Measurements from ENCODE around the gene COMTD1.
"Not testable (repeated sequence)": the region's sequence is repeated elsewhere in the genome, so short reads cannot be mapped to it uniquely, and the experiment has no call there.

COMTD1 gene

DNA sequence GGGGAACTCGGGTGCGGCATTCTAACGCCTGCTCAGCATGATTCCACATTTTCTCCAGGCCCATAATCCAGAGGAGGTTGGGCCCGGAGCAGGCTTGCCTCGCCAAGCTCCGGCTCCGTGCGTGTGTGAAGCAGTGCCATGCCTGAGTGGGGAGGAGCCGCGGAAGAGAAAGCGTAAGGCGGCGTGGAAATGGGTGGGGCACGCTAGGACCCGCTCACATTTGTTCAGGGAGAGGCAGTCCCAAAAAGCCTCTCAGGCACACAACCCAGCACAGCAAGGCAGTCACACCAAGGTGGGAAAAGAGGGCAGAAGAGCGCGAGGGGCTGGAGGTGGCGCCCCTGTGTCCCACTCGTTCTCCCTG lies 25.9 kb downstream of the COMTD1 start:
- TF ChIP-seq CTCF (IDR thresholded peaks at IDR 0.05; ENCODE audit: low read depth, low read length, missing control alignments): no peak
- DNase-seq (ENCODE audit: extremely low read depth, low read depth): peak; percentile 42
- H3K4me3 ChIP-seq (replicated peaks; ENCODE audit: low read depth, low read length): peak overlapping the region; percentile 76

GRCh38 chr10:75209086-75209920 lies 26.5 kb downstream of the COMTD1 start:
- peak overlapping the region; percentile 76 for H3K4me3 ChIP-seq (replicated peaks; ENCODE audit: low read depth, low read length)
- TF ChIP-seq CTCF (IDR thresholded peaks at IDR 0.05; ENCODE audit: low read depth, low read length, missing control alignments): no peak
- no peak for DNase-seq (ENCODE audit: extremely low read depth, low read depth)

DNA sequence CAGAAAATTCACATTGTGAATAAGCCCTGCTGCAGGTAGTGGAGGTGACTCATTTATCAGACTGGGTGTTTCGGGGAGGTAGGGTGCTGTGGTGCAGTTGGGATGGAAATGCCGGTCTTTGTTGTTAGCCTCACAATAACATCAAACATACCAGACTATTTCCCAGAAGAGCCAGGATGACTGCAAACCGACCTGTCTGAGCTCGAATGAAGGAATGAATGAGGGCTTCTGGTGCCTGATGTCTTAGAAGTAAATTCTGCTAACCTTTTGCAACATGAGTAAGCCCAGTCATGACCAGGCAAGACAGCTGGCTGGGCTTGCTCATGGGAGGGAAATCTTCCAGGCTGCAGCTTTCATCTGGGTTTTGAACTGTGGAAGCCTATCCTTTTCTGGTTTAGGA lies 27.6 kb downstream of the COMTD1 start:
- no peak for TF ChIP-seq CTCF (IDR thresholded peaks at IDR 0.05; ENCODE audit: low read depth, low read length, missing control alignments)
- DNase-seq (ENCODE audit: extremely low read depth, low read depth): no peak
- H3K4me3 ChIP-seq (replicated peaks; ENCODE audit: low read depth, low read length): no peak overlapping the region

GRCh38 chr10:75207857-75208144 lies 28.0 kb downstream of the COMTD1 start:
- no peak for DNase-seq (ENCODE audit: extremely low read depth, low read depth)
- no peak for TF ChIP-seq CTCF (IDR thresholded peaks at IDR 0.05; ENCODE audit: low read depth, low read length, missing control alignments)
- no peak overlapping the region for H3K4me3 ChIP-seq (replicated peaks; ENCODE audit: low read depth, low read length)

- H3K4me3 ChIP-seq (replicated peaks; ENCODE audit: low read depth, low read length): no peak overlapping the region
- DNase-seq (ENCODE audit: extremely low read depth, low read depth): no peak
Observed at GRCh38 chr10:75207079-75207856, 28.5 kb downstream of the COMTD1 start.

GRCh38 chr10:75206638-75207037 lies 29.1 kb downstream of the COMTD1 start:
- not testable (repeated sequence) for DNase-seq (ENCODE audit: extremely low read depth, low read depth); H3K4me3 ChIP-seq (replicated peaks; ENCODE audit: low read depth, low read length)

More at GRCh38 chr10:75207079-75207856, 28.5 kb downstream of the COMTD1 start:
- no peak for TF ChIP-seq CTCF (IDR thresholded peaks at IDR 0.05; ENCODE audit: low read depth, low read length, missing control alignments)

GRCh38 chr10:75205908-75206307 lies 29.8 kb downstream of the COMTD1 start:
- no peak for TF ChIP-seq CTCF (IDR thresholded peaks at IDR 0.05; ENCODE audit: low read depth, low read length, missing control alignments)
- no peak for DNase-seq (ENCODE audit: extremely low read depth, low read depth)
- H3K4me3 ChIP-seq (replicated peaks; ENCODE audit: low read depth, low read length): no peak overlapping the region

All from HFF-Myc (cell line).